Upper lobe of right lung (tissue), 1 donor: ENCODE data around the gene CHCHD3. TPM values are rescaled to one million over a fixed set of nuclear protein-coding genes. Genes with fewer than 3 reads are reported as not detected.

ENCODE experiments used
- ATAC-seq: fragments of 200-7000 bp; cut with Tn5 transposase; one replicate; pipeline ENCODE4 v1.9.1; 2020; ENCODE audit warnings: mild to moderate bottlenecking, moderate library complexity
- DNase-seq: peaks from one replicate; pipeline ENCODE4 v3.0.0-alpha.2; 2020
- H3K27ac ChIP-seq: fragments of 200-600 bp; one replicate; pipeline ENCODE4 v1.8.0; 2022
- H3K27me3 ChIP-seq: fragments of 200-600 bp; one replicate; pipeline ENCODE4 v1.8.0; 2022; ENCODE audit warnings: mild to moderate bottlenecking
- H3K36me3 ChIP-seq: fragments of 200-600 bp; one replicate; pipeline ENCODE4 v1.8.0; 2022
- H3K4me1 ChIP-seq: fragments of 200-600 bp; one replicate; pipeline ENCODE4 v1.8.0; 2022
- H3K4me3 ChIP-seq: fragments of 200-600 bp; one replicate; pipeline ENCODE4 v1.8.0; 2022; ENCODE audit warnings: mild to moderate bottlenecking
- H3K9me3 ChIP-seq: fragments of 200-600 bp; one replicate; pipeline ENCODE4 v1.8.0; 2022
- CTCF ChIP-seq: fragments of 200-600 bp; IDR thresholded peaks from one replicate; pipeline ENCODE4 v1.8.0; 2022; ENCODE audit warnings: antibody characterized with exemption
- intact Hi-C: fragments of 100-400 bp; cut with DNase I; formaldehyde crosslinking; loops from one replicate; pipeline ENCODE4 v1.11.0; 2022
- total RNA-seq: library from RNA; stranded (reverse); fragmentation: NEBNext Ultra II Directional; extraction: Animal tissue kit (Norgen Biotek cat#: 25700); gene quantifications from one replicate; pipeline ENCODE4 v1.2.1, GENCODE V29; 2021
- donor health status: DM: no; HTN: yes; CAD: no; lungs with severe emphysema.

The CHCHD3 gene
- total RNA-seq, 1 donor from 2014 or later: 43.0 TPM

GRCh38 chr7:132858251-132858650 is 223.6 kb downstream of the CHCHD3 start:
- H3K4me3 ChIP-seq: no peak overlapping the region
- no peaks in the 10 kb centered on the region for H3K36me3 ChIP-seq
- DNase-seq: no peak
- no peak for TF ChIP-seq CTCF
- ATAC-seq: no peak
- intact Hi-C loops: no loop called here
- no peaks in the 10 kb centered on the region for H3K4me1 ChIP-seq
- H3K27me3 ChIP-seq: no peaks in the 10 kb centered on the region
- no peak overlapping the region for H3K27ac ChIP-seq
- H3K9me3 ChIP-seq: no peaks in the 10 kb centered on the region

GRCh38 chr7:132857703-132858102 is 224.2 kb downstream of the CHCHD3 start:
- Histone ChIP-seq H3K36me3 (no peaks in the 10 kb centered on the region), H3K4me1 (no peaks in the 10 kb centered on the region), H3K27me3 (no peaks in the 10 kb centered on the region), H3K4me3 (no peak overlapping the region), H3K9me3 (no peaks in the 10 kb centered on the region), H3K27ac (no peak overlapping the region)
- no peak for ATAC-seq
- no peak for DNase-seq
- TF ChIP-seq CTCF: no peak
- intact Hi-C loops: no loop called here

DNA sequence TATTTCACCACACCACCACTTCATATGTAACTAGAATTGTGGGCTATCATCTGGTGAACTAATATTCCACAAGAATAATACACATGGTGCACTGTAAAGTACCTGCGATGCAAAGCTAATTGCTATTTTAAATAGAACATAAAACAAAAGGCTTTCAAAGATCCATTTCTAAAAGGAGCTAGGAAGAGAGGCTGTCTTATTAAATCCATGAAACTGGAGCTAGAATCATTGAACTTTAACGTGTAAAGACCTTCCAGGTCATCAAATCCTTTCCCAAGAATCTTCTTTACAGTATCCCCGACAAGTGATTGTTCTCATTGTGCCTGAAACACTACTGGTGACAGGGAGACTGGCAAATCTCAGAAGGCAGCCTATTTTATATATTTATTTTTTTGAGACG is 224.9 kb downstream of the CHCHD3 start:
- Histone ChIP-seq H3K4me1 (no peaks in the 10 kb centered on the region), H3K4me3 (no peak overlapping the region), H3K27me3 (no peaks in the 10 kb centered on the region), H3K9me3 (no peaks in the 10 kb centered on the region), H3K36me3 (no peaks in the 10 kb centered on the region), H3K27ac (no peak overlapping the region)
- intact Hi-C loops: no loop called here
- TF ChIP-seq CTCF: no peak
- DNase-seq (no peak), ATAC-seq (no peak)

DNA sequence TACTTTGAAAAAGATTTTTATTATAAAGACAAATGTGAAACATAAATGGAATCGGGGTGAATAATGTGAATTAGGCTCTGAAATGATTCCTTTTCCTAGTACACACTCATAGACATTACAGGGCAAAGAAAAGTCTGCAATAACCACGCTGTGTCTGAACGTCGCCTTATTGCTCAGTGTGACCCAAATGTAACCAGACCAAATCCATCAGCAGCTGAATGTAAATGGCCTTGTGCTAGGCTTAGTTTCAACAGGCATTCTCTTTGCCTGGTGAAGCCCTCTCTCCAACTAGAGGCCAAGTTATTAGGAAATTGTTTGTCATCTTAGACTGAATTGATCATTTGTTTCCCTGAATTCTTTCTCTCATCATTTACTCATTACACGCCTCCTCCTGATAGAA is 225.5 kb downstream of the CHCHD3 start:
- H3K36me3 ChIP-seq: no peaks in the 10 kb centered on the region
- TF ChIP-seq CTCF: no peak
- intact Hi-C loops: no loop called here
- H3K27me3 ChIP-seq: no peaks in the 10 kb centered on the region
- H3K4me3 ChIP-seq: no peak overlapping the region
- ATAC-seq (no peak), DNase-seq (no peak)
- H3K27ac ChIP-seq: no peak overlapping the region
- H3K9me3 ChIP-seq: no peaks in the 10 kb centered on the region
- H3K4me1 ChIP-seq: no peaks in the 10 kb centered on the region

- Histone ChIP-seq H3K27me3 (no peaks in the 10 kb centered on the region), H3K4me1 (no peaks in the 10 kb centered on the region), H3K9me3 (no peaks in the 10 kb centered on the region), H3K27ac (no peak overlapping the region), H3K36me3 (no peaks in the 10 kb centered on the region), H3K4me3 (no peak overlapping the region)
- ATAC-seq (no peak), DNase-seq (no peak)
- intact Hi-C loops: no loop called here
- TF ChIP-seq CTCF: no peak
These were observed 226.0 kb downstream of the CHCHD3 start for GRCh38 chr7:132855901-132856300.

DNA sequence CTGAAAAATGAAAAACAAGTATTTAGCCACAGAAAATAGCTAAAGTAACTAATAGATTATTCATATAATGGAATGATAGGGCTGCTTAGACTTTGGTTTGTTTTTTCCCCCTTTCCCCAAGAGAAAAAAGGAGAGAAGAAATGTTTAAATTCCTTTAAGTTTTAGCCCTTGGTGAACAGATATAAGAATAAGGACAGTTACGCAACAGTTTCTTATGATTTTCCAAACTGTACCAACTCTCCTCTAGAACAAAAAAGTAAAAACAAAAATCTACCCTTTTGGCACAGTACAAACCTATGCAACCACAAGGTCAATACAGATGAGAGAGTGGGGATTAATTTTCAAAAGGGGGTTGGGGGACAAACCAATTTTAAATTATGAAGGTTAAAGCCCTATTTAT is 227.7 kb downstream of the CHCHD3 start:
- DNase-seq (no peak), ATAC-seq (no peak)
- no peak for TF ChIP-seq CTCF
- Histone ChIP-seq H3K27me3 (no peaks in the 10 kb centered on the region), H3K4me3 (no peak overlapping the region), H3K27ac (no peak overlapping the region), H3K9me3 (no peaks in the 10 kb centered on the region), H3K36me3 (no peaks in the 10 kb centered on the region), H3K4me1 (no peaks in the 10 kb centered on the region)
- intact Hi-C loops: no loop called here
